ENCODE measurements around the gene CDCA7. TPM values are rescaled to one million over a fixed set of nuclear protein-coding genes. Genes with fewer than 3 reads are reported as not detected.
"Not testable (repeated sequence)": the region's sequence is repeated elsewhere in the genome, so short reads cannot be mapped to it uniquely, and the experiment has no call there.

The CDCA7 gene
- 5.5 and 5.6 TPM in 2 replicates for total RNA-seq

DNA sequence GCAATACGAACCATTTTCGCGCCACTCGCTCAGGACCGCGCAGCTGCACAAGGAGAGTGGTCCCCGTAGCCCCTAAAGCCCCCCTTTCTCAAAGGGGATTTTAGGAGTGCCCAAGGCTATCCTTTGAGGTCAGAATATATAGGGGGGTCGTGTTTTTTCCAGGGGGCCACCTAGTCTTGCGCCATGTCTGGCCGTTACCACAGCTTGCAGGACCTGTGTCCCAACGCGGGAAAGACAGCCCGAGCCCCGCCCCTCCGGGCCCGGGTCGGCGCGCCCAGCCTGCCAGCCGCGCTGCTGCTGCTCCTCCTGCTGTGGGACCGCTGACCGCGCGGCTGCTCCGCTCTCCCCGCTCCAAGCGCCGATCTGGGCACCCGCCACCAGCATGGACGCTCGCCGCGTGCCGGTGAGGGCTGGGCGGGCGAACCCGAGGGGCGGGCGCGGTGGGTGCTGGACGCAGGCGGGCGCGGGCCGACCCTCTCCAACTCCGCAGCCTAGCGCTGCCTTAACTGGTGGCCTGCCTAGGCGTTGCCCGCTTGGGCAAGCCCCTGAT is at the start of gene CDCA7:
CDCA7 (plus strand) TSS at position 291 of the 550 bp plus-strand sequence; CDS start at position 383, 92 bp downstream.
- H3K4me3 ChIP-seq (ENCODE audit: low read depth, low read length): peak within 1 kb of the TSS; percentile 75
- peak; percentile 60 for DNase-seq (ENCODE audit: low read depth)
- TF ChIP-seq CTCF (IDR thresholded peaks at IDR 0.05; ENCODE audit: insufficient read depth, low read depth, low read length): no peak

GRCh38 chr2:173305303-173305702 is 49.4 kb upstream of the CDCA7 start:
- no peak overlapping the region for H3K4me3 ChIP-seq (ENCODE audit: low read depth, low read length)
- DNase-seq (ENCODE audit: low read depth): no peak
- no peak for TF ChIP-seq CTCF (IDR thresholded peaks at IDR 0.05; ENCODE audit: insufficient read depth, low read depth, low read length)

- DNase-seq (ENCODE audit: low read depth): no peak
- no peak for TF ChIP-seq CTCF (IDR thresholded peaks at IDR 0.05; ENCODE audit: insufficient read depth, low read depth, low read length)
- no peak overlapping the region for H3K4me3 ChIP-seq (ENCODE audit: low read depth, low read length)
Observed at GRCh38 chr2:173307293-173307692, 47.4 kb upstream of the CDCA7 start.

GRCh38 chr2:173309370-173309769 is 45.3 kb upstream of the CDCA7 start:
- DNase-seq (ENCODE audit: low read depth); H3K4me3 ChIP-seq (ENCODE audit: low read depth, low read length): not testable (repeated sequence)

- no peak overlapping the region for H3K4me3 ChIP-seq (ENCODE audit: low read depth, low read length)
- DNase-seq (ENCODE audit: low read depth): no peak
- TF ChIP-seq CTCF (IDR thresholded peaks at IDR 0.05; ENCODE audit: insufficient read depth, low read depth, low read length): no peak
Observed at GRCh38 chr2:173311844-173312606, 42.6 kb upstream of the CDCA7 start.

- no peak for TF ChIP-seq CTCF (IDR thresholded peaks at IDR 0.05; ENCODE audit: insufficient read depth, low read depth, low read length)
- no peak overlapping the region for H3K4me3 ChIP-seq (ENCODE audit: low read depth, low read length)
- no peak for DNase-seq (ENCODE audit: low read depth)
Observed at GRCh38 chr2:173323371-173323770, 31.3 kb upstream of the CDCA7 start.

DNA sequence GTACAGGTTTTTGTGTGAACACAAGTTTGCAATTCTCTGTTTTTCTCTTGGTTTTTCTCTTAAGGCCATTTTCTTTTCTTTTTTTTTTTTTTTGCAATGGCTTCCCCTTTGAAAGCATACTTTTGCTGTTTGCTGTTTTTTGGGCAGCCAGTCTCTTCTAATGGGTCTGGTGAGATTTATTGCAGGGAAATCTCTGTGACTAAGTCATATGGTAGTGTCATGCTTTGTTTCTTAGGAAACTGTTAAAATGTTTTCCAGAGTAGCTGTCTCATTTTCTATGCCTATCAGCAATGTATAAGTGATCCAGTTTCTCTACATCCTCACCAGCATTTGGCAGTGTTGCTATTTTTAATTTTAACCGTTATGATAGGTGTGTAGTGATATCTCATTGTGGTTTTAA is 27.9 kb upstream of the CDCA7 start:
- DNase-seq (ENCODE audit: low read depth): peak; percentile 5
- H3K4me3 ChIP-seq (ENCODE audit: low read depth, low read length): no peak overlapping the region
- no peak for TF ChIP-seq CTCF (IDR thresholded peaks at IDR 0.05; ENCODE audit: insufficient read depth, low read depth, low read length)
